Keratinocyte (primary cell): ENCODE data around the gene PRPF8.

Experiments
- EZH2 ChIP-seq: IDR thresholded peaks from one replicate; pipeline ENCODE4 v1.6.1; 2012; ENCODE audit warnings: inconsistent platforms, mild to moderate bottlenecking, low read length, moderate library complexity
- TF ChIP-seq, protein P1 (sequence below), 3 experiments: IDR thresholded peaks in 1 of 3; conservative IDR thresholded peaks in 1 of 3; optimal IDR thresholded peaks in 1 of 3; 2 replicates in 2 of 3; 3 replicates in 1 of 3; pipeline versions ENCODE3 to v1.5.1; 2011; ENCODE audit warnings: low read length in 3 of 3, mild to moderate bottlenecking in 3 of 3, moderate library complexity in 2 of 3, control low read depth in 1 of 3, inconsistent platforms in 1 of 3; ENCODE audit not compliant: insufficient read depth in 2 of 3; ENCODE audit errors: extremely low read depth in 1 of 3

DNA sequence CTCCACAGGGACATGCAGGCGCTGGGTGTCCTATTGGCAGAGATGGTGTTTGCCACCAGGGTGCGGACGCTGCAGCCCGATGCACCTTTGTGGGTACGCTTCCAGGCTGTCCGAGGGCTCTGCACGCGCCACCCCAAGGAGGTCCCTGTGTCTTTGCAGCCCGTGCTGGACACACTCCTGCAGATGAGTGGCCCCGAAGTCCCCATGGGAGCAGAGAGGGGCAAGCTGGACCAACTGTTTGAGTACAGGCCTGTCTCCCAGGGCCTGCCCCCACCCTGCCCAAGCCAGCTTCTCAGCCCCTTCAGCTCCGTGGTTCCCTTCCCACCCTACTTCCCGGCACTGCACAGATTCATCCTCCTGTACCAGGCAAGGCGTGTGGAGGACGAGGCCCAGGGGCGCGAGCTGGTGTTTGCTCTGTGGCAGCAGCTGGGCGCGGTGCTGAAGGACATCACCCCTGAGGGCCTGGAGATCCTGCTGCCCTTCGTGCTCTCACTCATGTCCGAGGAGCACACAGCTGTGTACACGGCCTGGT is 42.7 kb upstream of the PRPF8 start:
- no peak for TF ChIP-seq EZH2
- TF ChIP-seq, protein P1, sequence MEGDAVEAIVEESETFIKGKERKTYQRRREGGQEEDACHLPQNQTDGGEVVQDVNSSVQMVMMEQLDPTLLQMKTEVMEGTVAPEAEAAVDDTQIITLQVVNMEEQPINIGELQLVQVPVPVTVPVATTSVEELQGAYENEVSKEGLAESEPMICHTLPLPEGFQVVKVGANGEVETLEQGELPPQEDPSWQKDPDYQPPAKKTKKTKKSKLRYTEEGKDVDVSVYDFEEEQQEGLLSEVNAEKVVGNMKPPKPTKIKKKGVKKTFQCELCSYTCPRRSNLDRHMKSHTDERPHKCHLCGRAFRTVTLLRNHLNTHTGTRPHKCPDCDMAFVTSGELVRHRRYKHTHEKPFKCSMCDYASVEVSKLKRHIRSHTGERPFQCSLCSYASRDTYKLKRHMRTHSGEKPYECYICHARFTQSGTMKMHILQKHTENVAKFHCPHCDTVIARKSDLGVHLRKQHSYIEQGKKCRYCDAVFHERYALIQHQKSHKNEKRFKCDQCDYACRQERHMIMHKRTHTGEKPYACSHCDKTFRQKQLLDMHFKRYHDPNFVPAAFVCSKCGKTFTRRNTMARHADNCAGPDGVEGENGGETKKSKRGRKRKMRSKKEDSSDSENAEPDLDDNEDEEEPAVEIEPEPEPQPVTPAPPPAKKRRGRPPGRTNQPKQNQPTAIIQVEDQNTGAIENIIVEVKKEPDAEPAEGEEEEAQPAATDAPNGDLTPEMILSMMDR (optimal IDR thresholded peaks at IDR 0.05 in 1 of 3, IDR thresholded peaks at IDR 0.05 in 1 of 3, conservative IDR thresholded peaks at IDR 0.05 in 1 of 3; ENCODE audit: extremely low read depth in 1 of 3, insufficient read depth in 2 of 3, low read length in 3 of 3): no peak
